GM23338 (cell line): ENCODE results near the gene IQCK. TPM values are rescaled to one million over a fixed set of nuclear protein-coding genes. Genes with fewer than 3 reads are reported as not detected.

Experiments
- ATAC-seq: fragments of 200-7000 bp; cut with Tn5 transposase; 3 replicates; pipeline ENCODE4 v1.9.1; 2020
- DNase-seq: peaks from one replicate; pipeline ENCODE4 v3.0.0-alpha.2; 2015; ENCODE audit warnings: low spot score
- H2AFZ ChIP-seq: fragments of 200-600 bp; sonication (generic); 2 replicates; pipeline ENCODE4 v1.8.0; 2016; ENCODE audit warnings: antibody characterized with exemption, mild to moderate bottlenecking, moderate library complexity
- H3F3A ChIP-seq: fragments of 200-600 bp; sonication (generic); replicated peaks from 2 replicates; pipeline ENCODE4 v1.8.0; 2017; ENCODE audit warnings: antibody characterized with exemption, mixed run types, low read depth
- H3K27ac ChIP-seq: fragments of 200-600 bp; sonication (generic); 2 replicates; pipeline ENCODE4 v1.6.1; 2016; ENCODE audit warnings: low read depth
- H3K27me3 ChIP-seq: fragments of 200-600 bp; sonication (generic); 2 replicates; pipeline ENCODE4 v1.8.0; 2016; ENCODE audit warnings: mild to moderate bottlenecking, mixed run types, moderate library complexity; ENCODE audit not compliant: insufficient read depth
- H3K36me3 ChIP-seq: fragments of 200-600 bp; sonication (generic); 2 replicates; pipeline ENCODE4 v1.8.0; 2016; ENCODE audit warnings: mild to moderate bottlenecking; ENCODE audit not compliant: insufficient read depth
- H3K4me1 ChIP-seq: fragments of 200-600 bp; sonication (generic); 2 replicates; pipeline ENCODE4 v1.8.0; 2016; ENCODE audit warnings: mild to moderate bottlenecking, moderate library complexity; ENCODE audit not compliant: insufficient read depth
- H3K4me2 ChIP-seq: fragments of 200-600 bp; sonication (generic); 2 replicates; pipeline ENCODE4 v1.7.1; 2017; ENCODE audit warnings: mixed run types
- H3K4me3 ChIP-seq: fragments of 200-600 bp; sonication (generic); 2 replicates; pipeline ENCODE4 v1.6.1; 2016; ENCODE audit warnings: mixed run types
- H3K79me2 ChIP-seq: fragments of 200-600 bp; sonication (generic); replicated peaks from 2 replicates; pipeline ENCODE4 v1.8.0; 2017; ENCODE audit warnings: mild to moderate bottlenecking; ENCODE audit not compliant: insufficient read depth
- H3K9me2 ChIP-seq: fragments of 200-600 bp; sonication (generic); 2 replicates; pipeline ENCODE4 v1.8.0; 2017; ENCODE audit not compliant: insufficient read depth
- H4K20me1 ChIP-seq: fragments of 200-600 bp; sonication (generic); replicated peaks from 2 replicates; pipeline ENCODE4 v1.8.0; 2017; ENCODE audit warnings: mild to moderate bottlenecking; ENCODE audit not compliant: insufficient read depth
- H3K27ac Mint-ChIP-seq: 2 replicates; pipeline ENCODE4 v1.8.0; 2020; ENCODE audit warnings: inconsistent platforms, mild to moderate bottlenecking, moderate library complexity, mixed read lengths
- H3K27me3 Mint-ChIP-seq: 3 replicates; pipeline ENCODE4 v1.8.0; 2022; ENCODE audit warnings: low read depth, mild to moderate bottlenecking, moderate library complexity, mixed read lengths, inconsistent platforms; ENCODE audit not compliant: insufficient read depth, poor library complexity
- H3K36me3 Mint-ChIP-seq: 3 replicates; pipeline ENCODE4 v1.8.0; 2021; ENCODE audit warnings: low read depth, mild to moderate bottlenecking, inconsistent platforms, moderate library complexity, mixed read lengths
- H3K4me1 Mint-ChIP-seq: 3 replicates; pipeline ENCODE4 v1.8.0; 2020; ENCODE audit warnings: mild to moderate bottlenecking, inconsistent platforms, mixed read lengths
- H3K4me3 Mint-ChIP-seq: 3 replicates; pipeline ENCODE4 v1.8.0; 2021; ENCODE audit warnings: moderate library complexity, mild to moderate bottlenecking, inconsistent platforms, mixed read lengths
- H3K9me3 Mint-ChIP-seq: 3 replicates; pipeline ENCODE4 v1.8.0; 2020; ENCODE audit warnings: moderate library complexity, mild to moderate bottlenecking, inconsistent platforms, mixed read lengths
- CREB1 ChIP-seq: fragments of 250-450 bp; sonication (Bioruptor Pico); IDR thresholded peaks from 2 replicates; pipeline ENCODE4 v1.5.0; 2020; ENCODE audit warnings: low read depth, mild to moderate bottlenecking, moderate library complexity
- ETS1 ChIP-seq: IDR thresholded peaks from 2 replicates; pipeline ENCODE4 v1.6.1; 2016; ENCODE audit warnings: antibody characterized with exemption
- EZH2 ChIP-seq: fragments of 200-600 bp; sonication (generic); IDR thresholded peaks from one replicate; pipeline ENCODE4 v1.8.0; 2017; ENCODE audit warnings: antibody characterized with exemption, mild to moderate bottlenecking, low read depth; ENCODE audit not compliant: unreplicated experiment
- EZH2phosphoT487 ChIP-seq: fragments of 200-600 bp; sonication (generic); IDR thresholded peaks from one replicate; pipeline ENCODE4 v1.8.1; 2018; ENCODE audit warnings: antibody characterized with exemption; ENCODE audit not compliant: unreplicated experiment
- JUNB ChIP-seq: IDR thresholded peaks from one replicate; pipeline ENCODE4 v1.6.1; 2016; ENCODE audit warnings: antibody characterized with exemption; ENCODE audit not compliant: unreplicated experiment
- NANOG ChIP-seq: IDR thresholded peaks from 2 replicates; pipeline ENCODE4 v1.6.1; 2016; ENCODE audit warnings: antibody characterized with exemption, borderline replicate concordance
- REST ChIP-seq: IDR thresholded peaks from one replicate; pipeline ENCODE4 v1.6.1; 2018; ENCODE audit warnings: antibody characterized with exemption; ENCODE audit not compliant: unreplicated experiment
- STAT1 ChIP-seq: IDR thresholded peaks from one replicate; pipeline ENCODE4 v1.6.1; 2016; ENCODE audit warnings: antibody characterized with exemption; ENCODE audit not compliant: unreplicated experiment
- ZNF114 ChIP-seq: fragments of 250-450 bp; sonication (Bioruptor Pico); IDR thresholded peaks from 2 replicates; pipeline ENCODE4 v1.5.0; 2020; ENCODE audit warnings: mild to moderate bottlenecking, moderate library complexity
- ZNF331 ChIP-seq: fragments of 250-450 bp; sonication (Bioruptor Pico); IDR thresholded peaks from 2 replicates; pipeline ENCODE4 v1.5.0; 2020; ENCODE audit warnings: low read depth, mild to moderate bottlenecking, moderate library complexity
- ZNF462 ChIP-seq: fragments of 250-450 bp; sonication (Bioruptor Pico); IDR thresholded peaks from 2 replicates; pipeline ENCODE4 v1.5.0; 2020; ENCODE audit warnings: mild to moderate bottlenecking, moderate library complexity
- polyA plus RNA-seq: library from polyadenylated mRNA; unstranded; fragments of >200 nt; fragmentation: Nextera tagmentation; extraction: Ambion mirVana; gene quantifications from 2 replicates; pipeline ENCODE4 v1.2.1, GENCODE V29; 2016
- total RNA-seq: library from RNA; depleted of rRNA; stranded (reverse); fragments of >200 nt; shearing (Covaris generic); gene quantifications from 2 replicates; pipeline ENCODE4 v1.2.3, GENCODE V29; 2014

Gene IQCK
- total and polyA plus RNA-seq, 2 experiments from 2014 or later = 7.6 to 10.0 TPM

GRCh38 chr16:19842426-19843157 is 124.5 kb downstream of the IQCK start:
- Histone ChIP-seq H3K4me2 (no peak overlapping the region), H3K36me3 (no peaks in the 10 kb centered on the region), H3K27me3 (no peaks in the 10 kb centered on the region), H3K4me1 (peaks cover 6% of the 10 kb centered on the region), H3K4me3 (no peak overlapping the region), H3K79me2 (no peaks in the 10 kb centered on the region), H4K20me1 (no peaks in the 10 kb centered on the region), H3K9me2 (no peaks in the 10 kb centered on the region), H3K27ac (no peak overlapping the region), H2AFZ (no peak overlapping the region), H3F3A (0 out of 2 replicates have a peak, but pooled peaks cover 3% of the 10 kb centered on the region)
- Mint-ChIP-seq H3K9me3 (no peaks in the 10 kb centered on the region), H3K27ac (no peak overlapping the region), H3K27me3 (no peaks in the 10 kb centered on the region), H3K4me1 (peaks cover 9% of the 10 kb centered on the region), H3K36me3 (no peaks in the 10 kb centered on the region), H3K4me3 (no peak overlapping the region)
- TF ChIP-seq EZH2phosphoT487 = no peak
- no peak for TF ChIP-seq ZNF462 (CRISPR knock-in tag)
- no peak for TF ChIP-seq NANOG
- no peak for TF ChIP-seq EZH2
- no peak for TF ChIP-seq ETS1
- TF ChIP-seq REST = no peak
- TF ChIP-seq ZNF331 (CRISPR knock-in tag) = no peak
- no peak for TF ChIP-seq CREB1
- TF ChIP-seq ZNF114 = no peak
- no peak for TF ChIP-seq STAT1
- no peak for TF ChIP-seq JUNB
- ATAC-seq (no peak), DNase-seq (no peak)
